Naive thymus-derived CD8-positive, alpha-beta T cell (primary cell): ENCODE measurements around the gene OR2B6. TPM values are rescaled to one million over a fixed set of nuclear protein-coding genes. Genes with fewer than 3 reads are reported as not detected.
A peak's percentile ranks its signal among the peaks of the same experiment; 100 is the strongest.
"Not testable (repeated sequence)": the region's sequence is repeated elsewhere in the genome, so short reads cannot be mapped to it uniquely, and the experiment has no call there.

Source experiments
- ATAC-seq, 2 donors: fragments of 150-1000 bp; cut with Tn5 transposase in 1 of 2; sonication (Bioruptor Pico), chemical (Tn5 transposase) in 1 of 2; 1 replicate in 1 of 2; 2 replicates in 1 of 2; pipeline ENCODE4 v1.10.0; 2021; ENCODE audit warnings: mild to moderate bottlenecking in 2 of 2, moderate library complexity in 2 of 2
- POLR2A ChIA-PET: fragments of 350-600 bp; sonication (Branson Sonifier 250); formaldehyde crosslinking; loops from one replicate; lab custom pipeline; 2021; ENCODE audit warnings: antibody characterized with exemption; lab: Charles Lee
- DNase-seq, 10 donors: peaks; one replicate each; pipeline versions ENCODE4 v3.0.0 to v3.0.0-alpha.2; 2020 to 2022
- H3K27ac Mint-ChIP-seq, 10 donors: one replicate each; pipeline ENCODE4 v1.8.0; 2020 to 2022; ENCODE audit warnings: mild to moderate bottlenecking in 10 of 10, mixed read lengths in 10 of 10, moderate library complexity in 4 of 10, inconsistent platforms in 1 of 10
- H3K27me3 Mint-ChIP-seq, 5 donors: one replicate each; pipeline ENCODE4 v1.8.0; 2021 to 2022; ENCODE audit warnings: mixed read lengths in 5 of 5
- H3K36me3 Mint-ChIP-seq, 3 donors: one replicate each; pipeline ENCODE4 v1.8.0; 2020 to 2022; ENCODE audit warnings: mixed read lengths in 3 of 3, mild to moderate bottlenecking in 2 of 3, inconsistent platforms in 1 of 3
- H3K4me1 Mint-ChIP-seq, 4 donors: one replicate each; pipeline ENCODE4 v1.8.0; 2021 to 2022; ENCODE audit warnings: mixed read lengths in 4 of 4
- H3K4me3 Mint-ChIP-seq, 10 donors: one replicate each; pipeline ENCODE4 v1.8.0; 2020 to 2022; ENCODE audit warnings: mild to moderate bottlenecking in 10 of 10, mixed read lengths in 10 of 10, moderate library complexity in 6 of 10, inconsistent platforms in 1 of 10
- H3K9me3 Mint-ChIP-seq, 9 donors: one replicate each; pipeline ENCODE4 v1.8.0; 2020 to 2022; ENCODE audit warnings: mixed read lengths in 9 of 9, mild to moderate bottlenecking in 3 of 9, inconsistent platforms in 1 of 9, moderate library complexity in 1 of 9
- polyA plus RNA-seq, 3 donors: library from polyadenylated mRNA; unstranded; fragments of 300-500 nt; fragmentation: Illumina TruSeq; gene quantifications; one replicate each; pipeline ENCODE4 v1.2.3, GENCODE V29; 2021
- total RNA-seq, 8 experiments: library from RNA in 2 of 8; stranded (reverse) in 2 of 8; gene quantifications; one replicate each; pipeline ENCODE4 v1.2.3 and lab custom pipeline; 2021 to 2026

The OR2B6 gene
- not detected for total RNA-seq
- not detected for polyA plus RNA-seq
- 0 reads per million in 6 experiments for total RNA-seq (lab: John Stamatoyannopoulos, UW)

GRCh38 chr6:27956941-27957340, at the start of gene OR2B6:
TSS of gene OR2B6 (plus strand) at chr6:27957241. CDS start at chr6:27957241, 0 bp downstream.
- POLR2A ChIA-PET: no interaction called here
- H3K27me3 Mint-ChIP-seq: peaks cover 26 to 66% (median 40%) of the 10 kb centered on the region in 5 donors

GRCh38 chr6:27908017-27908416, 49.0 kb upstream of the OR2B6 start:
- Mint-ChIP-seq H3K27ac (no peak overlapping the region), H3K9me3 (no peaks in the 10 kb centered on the region), H3K4me1 (peaks cover 0 to 4% (median 2%) of the 10 kb centered on the region in 4 donors), H3K27me3 (peaks cover 4 to 28% (median 14%) of the 10 kb centered on the region in 5 donors), H3K36me3 (no peaks in the 10 kb centered on the region), H3K4me3 (no peak overlapping the region)
- POLR2A ChIA-PET: interaction anchor here (0.6 kb wide), 1 partner anchor 297 kb away, joined by 4 read pairs; no protein-coding TSS in a partner anchor
- ATAC-seq (no peak), DNase-seq (no peak)

More at GRCh38 chr6:27956941-27957340, at the start of gene OR2B6:
- Mint-ChIP-seq H3K9me3 (no peaks in the 10 kb centered on the region), H3K4me1 (no peaks in the 10 kb centered on the region), H3K36me3 (no peaks in the 10 kb centered on the region), H3K27ac (no peak within 1 kb of the TSS), H3K4me3 (no peak within 1 kb of the TSS)
- DNase-seq: no peak
- ATAC-seq: no peak

GRCh38 chr6:27911956-27912446, 45.0 kb upstream of the OR2B6 start, which contains the start of gene OR2B2:
TSS of gene OR2B2 (minus strand) at chr6:27912396. CDS start at chr6:27912319, 77 bp downstream.
- Mint-ChIP-seq H3K36me3 (no peaks in the 10 kb centered on the region), H3K27ac (no peak within 1 kb of the TSS), H3K4me3 (no peak within 1 kb of the TSS), H3K27me3 (peaks cover 5 to 33% (median 12%) of the 10 kb centered on the region in 5 donors), H3K9me3 (no peaks in the 10 kb centered on the region), H3K4me1 (no peaks in the 10 kb centered on the region)
- POLR2A ChIA-PET: no interaction called here
- ATAC-seq (no peak), DNase-seq (no peak)

- DNase-seq (no peak), ATAC-seq (no peak)
- Mint-ChIP-seq H3K36me3 (no peaks in the 10 kb centered on the region), H3K4me3 (no peak overlapping the region), H3K27ac (no peak overlapping the region), H3K27me3 (peaks cover 12 to 50% (median 27%) of the 10 kb centered on the region in 5 donors), H3K9me3 (peaks cover 0 to 5% (median 0%) of the 10 kb centered on the region in 9 donors), H3K4me1 (no peaks in the 10 kb centered on the region)
- POLR2A ChIA-PET: no interaction called here
These were observed 34.1 kb upstream of the OR2B6 start for GRCh38 chr6:27922949-27923348.

GRCh38 chr6:27924179-27924578, 32.9 kb upstream of the OR2B6 start:
- H3K9me3 Mint-ChIP-seq: peaks cover 0 to 5% (median 0%) of the 10 kb centered on the region in 9 donors
- no peak overlapping the region for H3K4me3 Mint-ChIP-seq
- no peak for DNase-seq
- no peaks in the 10 kb centered on the region for H3K36me3 Mint-ChIP-seq
- H3K27ac Mint-ChIP-seq: no peak overlapping the region
- H3K27me3 Mint-ChIP-seq: peaks cover 19 to 51% (median 28%) of the 10 kb centered on the region in 5 donors
- POLR2A ChIA-PET: no interaction called here
- no peak for ATAC-seq
- no peaks in the 10 kb centered on the region for H3K4me1 Mint-ChIP-seq

- POLR2A ChIA-PET, H3K4me1 Mint-ChIP-seq, H3K36me3 Mint-ChIP-seq, ATAC-seq, H3K4me3 Mint-ChIP-seq, H3K27ac Mint-ChIP-seq, DNase-seq: not testable (repeated sequence)
- Mint-ChIP-seq H3K9me3 (peaks cover 0 to 10% (median 2%) of the 10 kb centered on the region in 9 donors), H3K27me3 (peaks cover 19 to 33% (median 25%) of the 10 kb centered on the region in 5 donors)
These were observed 29.0 kb upstream of the OR2B6 start for GRCh38 chr6:27928041-27928440.

GRCh38 chr6:27929930-27930329, 27.1 kb upstream of the OR2B6 start:
- H3K4me3 Mint-ChIP-seq, H3K36me3 Mint-ChIP-seq, H3K4me1 Mint-ChIP-seq, POLR2A ChIA-PET, ATAC-seq, DNase-seq: not testable (repeated sequence)
- peaks cover 22 to 32% (median 27%) of the 10 kb centered on the region in 5 donors for H3K27me3 Mint-ChIP-seq
- H3K27ac Mint-ChIP-seq: peak overlapping the region in 1 of 10 donors; percentile 40
- peaks cover 0 to 10% (median 2%) of the 10 kb centered on the region in 9 donors for H3K9me3 Mint-ChIP-seq

- POLR2A ChIA-PET: no interaction called here
- H3K27ac Mint-ChIP-seq: no peak overlapping the region
- H3K27me3 Mint-ChIP-seq: peaks cover 21 to 34% (median 27%) of the 10 kb centered on the region in 5 donors
- H3K4me1 Mint-ChIP-seq: no peaks in the 10 kb centered on the region
- H3K36me3 Mint-ChIP-seq: peaks cover 0 to 9% (median 3%) of the 10 kb centered on the region in 3 donors
- no peak overlapping the region for H3K4me3 Mint-ChIP-seq
- ATAC-seq: no peak
- DNase-seq: no peak
- peaks cover 0 to 10% (median 2%) of the 10 kb centered on the region in 9 donors for H3K9me3 Mint-ChIP-seq
These were observed 25.8 kb upstream of the OR2B6 start for GRCh38 chr6:27931209-27931608.

- Mint-ChIP-seq H3K4me1 (no peaks in the 10 kb centered on the region), H3K9me3 (peaks cover 0 to 4% (median 0%) of the 10 kb centered on the region in 9 donors), H3K27ac (peak overlapping the region in 1 of 10 donors; percentile 36), H3K4me3 (no peak overlapping the region), H3K27me3 (peaks cover 33 to 62% (median 43%) of the 10 kb centered on the region in 5 donors), H3K36me3 (no peaks in the 10 kb centered on the region)
- ATAC-seq: no peak
- POLR2A ChIA-PET: no interaction called here
- no peak for DNase-seq
These were observed 16.3 kb upstream of the OR2B6 start for GRCh38 chr6:27940766-27941165.

GRCh38 chr6:27943072-27943471, 14.0 kb upstream of the OR2B6 start:
- H3K27ac Mint-ChIP-seq, H3K4me1 Mint-ChIP-seq, DNase-seq, ATAC-seq, POLR2A ChIA-PET, H3K9me3 Mint-ChIP-seq, H3K4me3 Mint-ChIP-seq, H3K36me3 Mint-ChIP-seq: not testable (repeated sequence)
- peaks cover 36 to 71% (median 45%) of the 10 kb centered on the region in 5 donors for H3K27me3 Mint-ChIP-seq

- POLR2A ChIA-PET: no interaction called here
- ATAC-seq: no peak
These were observed 8.8 kb upstream of the OR2B6 start for GRCh38 chr6:27948237-27948636.

GRCh38 chr6:27951040-27951439, 6.0 kb upstream of the OR2B6 start:
- Mint-ChIP-seq H3K27me3 (peaks cover 34 to 82% (median 45%) of the 10 kb centered on the region in 5 donors), H3K36me3 (no peaks in the 10 kb centered on the region)

More at GRCh38 chr6:27948237-27948636, 8.8 kb upstream of the OR2B6 start:
- Mint-ChIP-seq H3K4me1 (no peaks in the 10 kb centered on the region), H3K36me3 (no peaks in the 10 kb centered on the region), H3K27me3 (peaks cover 19 to 66% (median 37%) of the 10 kb centered on the region in 5 donors), H3K27ac (no peak overlapping the region), H3K4me3 (no peak overlapping the region), H3K9me3 (peaks cover 0 to 15% (median 4%) of the 10 kb centered on the region in 9 donors)
- DNase-seq: no peak

GRCh38 chr6:27957516-27957915, 475 bp downstream of the OR2B6 start:
- Mint-ChIP-seq H3K9me3 (no peaks in the 10 kb centered on the region), H3K4me1 (no peaks in the 10 kb centered on the region), H3K27ac (no peak overlapping the region), H3K36me3 (no peaks in the 10 kb centered on the region), H3K27me3 (peaks cover 22 to 61% (median 36%) of the 10 kb centered on the region in 5 donors), H3K4me3 (no peak overlapping the region)
- ATAC-seq (no peak), DNase-seq (no peak)
- POLR2A ChIA-PET: no interaction called here

More at GRCh38 chr6:27951040-27951439, 6.0 kb upstream of the OR2B6 start:
- DNase-seq (no peak), ATAC-seq (no peak)
- H3K4me1 Mint-ChIP-seq: no peaks in the 10 kb centered on the region
- POLR2A ChIA-PET: no interaction called here
- H3K27ac Mint-ChIP-seq: no peak overlapping the region
- no peak overlapping the region for H3K4me3 Mint-ChIP-seq
- H3K9me3 Mint-ChIP-seq: peaks cover 0 to 15% (median 4%) of the 10 kb centered on the region in 9 donors
